IPS DF 6.9 (cell line): ENCODE data around the gene TMC3.
"Not testable (repeated sequence)": the region's sequence is repeated elsewhere in the genome, so short reads cannot be mapped to it uniquely, and the experiment has no call there.

Experiments
- DNase-seq: peaks from one replicate; pipeline ENCODE4 v3.0.0-alpha.2; 2013; ENCODE audit warnings: low read depth, low spot score
- H3K27ac ChIP-seq: one replicate; pipeline ENCODE4 v1.5.1; 2013; ENCODE audit warnings: low read length, control low read depth
- H3K27me3 ChIP-seq: 2 replicates; pipeline ENCODE4 v1.6.1; 2013; ENCODE audit warnings: mild to moderate bottlenecking, low read length; ENCODE audit not compliant: control insufficient read depth, insufficient read depth
- H3K36me3 ChIP-seq: 2 replicates; pipeline ENCODE4 v1.6.1; 2013; ENCODE audit warnings: low read length; ENCODE audit not compliant: control insufficient read depth, insufficient read depth
- H3K4me1 ChIP-seq: 2 replicates; pipeline ENCODE4 v1.6.1; 2013; ENCODE audit warnings: low read length; ENCODE audit not compliant: control insufficient read depth, insufficient read depth
- H3K4me3 ChIP-seq: 2 replicates; pipeline ENCODE4 v1.5.1; 2013; ENCODE audit warnings: mild to moderate bottlenecking, low read length
- H3K9me3 ChIP-seq: 2 replicates; pipeline ENCODE4 v1.6.1; 2013; ENCODE audit warnings: low read length, inconsistent platforms; ENCODE audit not compliant: control insufficient read depth, insufficient read depth
- WGBS: extraction: QIAGEN DNeasy Blood & Tissue Kit; methylation state at CpG from one replicate; pipeline ENCODE4 v1.1.7; 2013; ENCODE audit warnings: mixed read lengths, missing lambda C conversion rate; ENCODE audit not compliant: insufficient read length, insufficient coverage; 5-methylcytosine and 5-hydroxymethylcytosine counted together

Gene TMC3

GRCh38 chr15:81335631-81336030, 38.4 kb downstream of the TMC3 start:
- WGBS: no CpG with 5 or more reads among the region's 4 CpGs
- Histone ChIP-seq H3K27ac (no peak overlapping the region), H3K27me3 (no peaks in the 10 kb centered on the region)

GRCh38 chr15:81334768-81335435, 39.1 kb downstream of the TMC3 start:
- DNase-seq: no peak
- Histone ChIP-seq H3K27ac (no peak overlapping the region), H3K4me3 (no peak overlapping the region), H3K36me3 (no peaks in the 10 kb centered on the region), H3K9me3 (no peaks in the 10 kb centered on the region), H3K27me3 (no peaks in the 10 kb centered on the region), H3K4me1 (no peaks in the 10 kb centered on the region; the same call in 1 of the 2 replicates)
- WGBS: no CpG with 5 or more reads among the region's 10 CpGs

More at GRCh38 chr15:81335631-81336030, 38.4 kb downstream of the TMC3 start:
- Histone ChIP-seq H3K9me3 (no peaks in the 10 kb centered on the region), H3K4me3 (no peak overlapping the region), H3K4me1 (no peaks in the 10 kb centered on the region; the same call in 1 of the 2 replicates), H3K36me3 (no peaks in the 10 kb centered on the region)
- DNase-seq: no peak

- H3K27me3 ChIP-seq: no peaks in the 10 kb centered on the region
- no peak overlapping the region for H3K27ac ChIP-seq
- H3K4me3 ChIP-seq: no peak overlapping the region
- no peaks in the 10 kb centered on the region for H3K9me3 ChIP-seq
- DNase-seq: no peak
- H3K4me1 ChIP-seq: no peaks in the 10 kb centered on the region; the same call in 1 of the 2 replicates
- H3K36me3 ChIP-seq: no peaks in the 10 kb centered on the region
- no CpG with 5 or more reads among the region's 3 CpGs for WGBS
Observed at GRCh38 chr15:81333363-81333762, 40.6 kb downstream of the TMC3 start.

GRCh38 chr15:81332326-81332725, 41.7 kb downstream of the TMC3 start:
- WGBS: no CpG with 5 or more reads among the region's 12 CpGs
- Histone ChIP-seq H3K27ac (no peak overlapping the region), H3K27me3 (no peaks in the 10 kb centered on the region), H3K9me3 (no peaks in the 10 kb centered on the region), H3K36me3 (no peaks in the 10 kb centered on the region), H3K4me3 (no peak overlapping the region), H3K4me1 (no peaks in the 10 kb centered on the region; the same call in 1 of the 2 replicates)
- DNase-seq: no peak

GRCh38 chr15:81331600-81331999, 42.4 kb downstream of the TMC3 start:
- no peak for DNase-seq
- H3K27ac ChIP-seq: no peak overlapping the region
- no CpG with 5 or more reads among the region's 15 CpGs for WGBS
- H3K9me3 ChIP-seq: no peaks in the 10 kb centered on the region
- H3K4me3 ChIP-seq: no peak overlapping the region
- H3K36me3 ChIP-seq: no peaks in the 10 kb centered on the region
- no peaks in the 10 kb centered on the region for H3K27me3 ChIP-seq
- H3K4me1 ChIP-seq: no peaks in the 10 kb centered on the region; the same call in 1 of the 2 replicates

- not testable (repeated sequence) for H3K27me3 ChIP-seq, H3K27ac ChIP-seq, H3K36me3 ChIP-seq, DNase-seq, H3K4me3 ChIP-seq, H3K4me1 ChIP-seq, H3K9me3 ChIP-seq
- WGBS: no CpG with 5 or more reads among the region's 9 CpGs
Observed at GRCh38 chr15:81331141-81331540, 42.9 kb downstream of the TMC3 start.

GRCh38 chr15:81330366-81331090, 43.5 kb downstream of the TMC3 start:
- Histone ChIP-seq H3K27me3 (no peaks in the 10 kb centered on the region), H3K27ac (no peak overlapping the region), H3K4me3 (no peak overlapping the region), H3K4me1 (no peaks in the 10 kb centered on the region; the same call in 1 of the 2 replicates), H3K36me3 (no peaks in the 10 kb centered on the region), H3K9me3 (no peaks in the 10 kb centered on the region)
- no CpG with 5 or more reads among the region's 5 CpGs for WGBS
- no peak for DNase-seq

GRCh38 chr15:81329446-81329845, 44.6 kb downstream of the TMC3 start:
- H3K27ac ChIP-seq: no peak overlapping the region
- no CpG with 5 or more reads among the region's 2 CpGs for WGBS
- H3K4me3 ChIP-seq: no peak overlapping the region
- 0 out of 2 replicates have a peak, but pooled peaks cover 2% of the 10 kb centered on the region for H3K4me1 ChIP-seq
- DNase-seq: no peak
- H3K36me3 ChIP-seq: no peaks in the 10 kb centered on the region
- no peaks in the 10 kb centered on the region for H3K27me3 ChIP-seq
- no peaks in the 10 kb centered on the region for H3K9me3 ChIP-seq

- no CpG with 5 or more reads among the region's 3 CpGs for WGBS
- H3K4me3 ChIP-seq: no peak overlapping the region
- no peaks in the 10 kb centered on the region for H3K9me3 ChIP-seq
- DNase-seq: no peak
- H3K36me3 ChIP-seq: no peaks in the 10 kb centered on the region
- H3K27me3 ChIP-seq: no peaks in the 10 kb centered on the region
- H3K4me1 ChIP-seq: 0 out of 2 replicates have a peak, but pooled peaks cover 2% of the 10 kb centered on the region
- H3K27ac ChIP-seq: no peak overlapping the region
Observed at GRCh38 chr15:81327516-81327915, 46.5 kb downstream of the TMC3 start.

GRCh38 chr15:81326466-81327212, 47.4 kb downstream of the TMC3 start:
- no peaks in the 10 kb centered on the region for H3K9me3 ChIP-seq
- no peak overlapping the region for H3K4me3 ChIP-seq
- WGBS: no CpG with 5 or more reads among the region's 7 CpGs
- DNase-seq: no peak
- no peaks in the 10 kb centered on the region for H3K27me3 ChIP-seq
- H3K4me1 ChIP-seq: 0 out of 2 replicates have a peak, but pooled peaks cover 2% of the 10 kb centered on the region
- no peaks in the 10 kb centered on the region for H3K36me3 ChIP-seq
- no peak overlapping the region for H3K27ac ChIP-seq
